ENCODE measurements around the gene NCAM1.

GRCh38 chr11:113073290-113073953 is 112.2 kb downstream of the NCAM1 start:
- TF ChIP-seq CTCF (conservative IDR thresholded peaks at IDR 0.05; ENCODE audit: low read depth in 2 of 2), result no peak
- no peak for TF ChIP-seq JUNB (IDR thresholded peaks at IDR 0.05; ENCODE audit: unreplicated experiment)
- TF ChIP-seq POLR2AphosphoS5 (IDR thresholded peaks at IDR 0.05; ENCODE audit: low read depth), result no peak
- no peak for TF ChIP-seq EZH2phosphoT487 (IDR thresholded peaks at IDR 0.05; ENCODE audit: unreplicated experiment)
- no peak for TF ChIP-seq ZNF331 (CRISPR knock-in tag; IDR thresholded peaks at IDR 0.05; ENCODE audit: low read depth)
- TF ChIP-seq REST (IDR thresholded peaks at IDR 0.05; ENCODE audit: unreplicated experiment), result no peak
